Epithelial cell of esophagus (primary cell): ENCODE measurements around the gene PHF10.

Source experiments
- DNase-seq: peaks from one replicate; pipeline ENCODE4 v3.0.0; 2010; ENCODE audit warnings: low read depth
- H3K4me3 ChIP-seq: 2 replicates; pipeline ENCODE4 v1.5.1; 2011; ENCODE audit warnings: mild to moderate bottlenecking, low read length, control low read depth
- TF ChIP-seq, protein P1 (sequence below): IDR thresholded peaks from 2 replicates; pipeline ENCODE4 v1.5.1; 2011; ENCODE audit warnings: low read depth, mild to moderate bottlenecking, low read length, control low read depth, inconsistent platforms; ENCODE audit not compliant: insufficient read depth; ENCODE audit errors: missing control alignments

PHF10 gene

DNA sequence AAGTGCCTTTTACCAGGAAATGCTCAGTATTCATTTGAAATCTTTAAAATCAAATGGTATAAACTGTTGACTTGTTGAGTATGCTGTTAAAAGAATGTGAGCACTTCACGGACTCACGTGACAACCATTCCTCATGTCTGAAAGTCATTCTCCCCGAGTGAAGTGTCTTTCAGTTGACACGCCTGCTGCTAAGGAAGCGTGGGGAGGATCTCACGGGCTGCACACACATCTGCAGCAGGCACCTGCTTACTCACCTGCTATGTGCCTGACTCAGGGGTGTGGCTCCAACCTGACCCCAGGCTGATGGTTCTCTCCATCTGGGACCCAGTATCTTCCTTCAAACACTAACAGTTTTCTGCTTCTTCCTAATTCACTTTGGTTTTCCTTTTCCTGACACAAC, 55.2 kb downstream of the PHF10 start:
- TF ChIP-seq, protein P1, sequence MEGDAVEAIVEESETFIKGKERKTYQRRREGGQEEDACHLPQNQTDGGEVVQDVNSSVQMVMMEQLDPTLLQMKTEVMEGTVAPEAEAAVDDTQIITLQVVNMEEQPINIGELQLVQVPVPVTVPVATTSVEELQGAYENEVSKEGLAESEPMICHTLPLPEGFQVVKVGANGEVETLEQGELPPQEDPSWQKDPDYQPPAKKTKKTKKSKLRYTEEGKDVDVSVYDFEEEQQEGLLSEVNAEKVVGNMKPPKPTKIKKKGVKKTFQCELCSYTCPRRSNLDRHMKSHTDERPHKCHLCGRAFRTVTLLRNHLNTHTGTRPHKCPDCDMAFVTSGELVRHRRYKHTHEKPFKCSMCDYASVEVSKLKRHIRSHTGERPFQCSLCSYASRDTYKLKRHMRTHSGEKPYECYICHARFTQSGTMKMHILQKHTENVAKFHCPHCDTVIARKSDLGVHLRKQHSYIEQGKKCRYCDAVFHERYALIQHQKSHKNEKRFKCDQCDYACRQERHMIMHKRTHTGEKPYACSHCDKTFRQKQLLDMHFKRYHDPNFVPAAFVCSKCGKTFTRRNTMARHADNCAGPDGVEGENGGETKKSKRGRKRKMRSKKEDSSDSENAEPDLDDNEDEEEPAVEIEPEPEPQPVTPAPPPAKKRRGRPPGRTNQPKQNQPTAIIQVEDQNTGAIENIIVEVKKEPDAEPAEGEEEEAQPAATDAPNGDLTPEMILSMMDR, result no peak
- DNase-seq, result peak; percentile 58
- no peak overlapping the region for H3K4me3 ChIP-seq

DNA sequence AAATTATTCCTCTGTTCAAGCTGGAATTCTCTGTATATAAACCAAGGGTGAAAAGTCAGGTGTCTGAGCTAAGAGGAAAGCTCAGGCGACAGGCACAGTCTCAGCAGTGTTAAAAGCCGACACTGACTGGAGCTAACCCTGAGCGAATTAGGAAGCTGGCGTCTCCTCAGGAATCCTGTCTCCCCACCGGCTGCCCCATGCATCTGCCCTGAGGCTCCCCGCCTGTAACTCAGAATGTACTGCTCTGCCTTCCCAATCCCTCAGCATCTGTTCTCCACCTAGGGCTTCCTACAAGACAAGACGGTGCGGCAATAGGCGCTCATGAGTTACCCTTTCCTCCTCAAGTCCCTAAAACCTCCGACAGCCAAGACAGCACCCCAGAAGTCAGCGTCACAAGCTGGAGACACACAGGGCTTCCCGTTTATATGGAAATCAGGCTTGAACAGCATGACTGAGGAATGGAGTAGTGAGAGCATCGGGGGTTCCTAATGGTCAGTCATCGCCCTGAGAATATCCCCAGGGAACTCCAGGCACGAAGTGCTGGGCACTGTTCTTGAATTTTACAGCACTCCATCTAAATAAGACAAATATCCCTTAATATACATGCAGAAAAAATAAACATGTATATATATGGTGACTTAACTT, 56.0 kb downstream of the PHF10 start:
- H3K4me3 ChIP-seq, result no peak overlapping the region
- DNase-seq, result no peak
- TF ChIP-seq, protein P1, result no peak

DNA sequence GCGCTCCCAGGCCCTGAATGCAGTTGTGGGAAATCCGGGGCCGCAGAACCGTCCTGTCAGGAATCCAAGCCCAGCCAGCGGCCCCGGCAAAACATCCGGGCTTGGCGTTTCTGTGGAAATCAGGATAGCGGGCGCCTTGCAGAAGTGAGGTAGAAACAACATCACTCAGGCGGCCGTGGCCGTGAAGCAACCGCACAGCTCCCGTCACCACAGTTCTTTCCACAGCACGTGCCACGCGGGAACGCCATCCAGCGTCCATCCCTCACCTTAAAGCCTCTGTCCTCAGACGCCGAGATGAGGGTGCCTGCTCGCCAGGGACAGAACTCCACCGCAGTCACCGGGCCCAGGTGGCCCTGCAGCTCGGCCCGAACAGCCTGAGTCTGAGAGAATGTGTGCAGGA, 56.6 kb downstream of the PHF10 start:
- H3K4me3 ChIP-seq, result no peak overlapping the region
- TF ChIP-seq, protein P1, result no peak
- no peak for DNase-seq

DNA sequence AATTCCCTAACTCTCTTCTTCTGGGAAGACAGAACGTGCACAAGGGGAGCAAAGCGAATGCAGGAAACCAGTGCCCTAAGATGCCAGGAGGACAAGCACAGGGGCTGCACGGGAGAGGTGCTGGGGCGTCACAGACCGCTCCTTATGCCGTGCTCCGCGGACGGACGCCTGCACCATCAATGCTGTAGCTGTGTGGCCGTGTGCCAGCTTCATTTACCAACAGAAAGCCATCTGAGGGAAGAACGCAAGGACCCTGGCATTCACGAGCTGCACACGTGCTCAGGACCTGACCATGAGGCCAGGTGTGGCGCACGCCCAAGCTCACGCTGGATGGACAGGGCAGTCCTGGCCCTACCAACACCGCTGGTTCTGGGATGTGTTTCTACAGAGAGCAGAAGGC, 57.9 kb downstream of the PHF10 start:
- TF ChIP-seq, protein P1, result no peak
- no peak overlapping the region for H3K4me3 ChIP-seq
- DNase-seq, result no peak

DNA sequence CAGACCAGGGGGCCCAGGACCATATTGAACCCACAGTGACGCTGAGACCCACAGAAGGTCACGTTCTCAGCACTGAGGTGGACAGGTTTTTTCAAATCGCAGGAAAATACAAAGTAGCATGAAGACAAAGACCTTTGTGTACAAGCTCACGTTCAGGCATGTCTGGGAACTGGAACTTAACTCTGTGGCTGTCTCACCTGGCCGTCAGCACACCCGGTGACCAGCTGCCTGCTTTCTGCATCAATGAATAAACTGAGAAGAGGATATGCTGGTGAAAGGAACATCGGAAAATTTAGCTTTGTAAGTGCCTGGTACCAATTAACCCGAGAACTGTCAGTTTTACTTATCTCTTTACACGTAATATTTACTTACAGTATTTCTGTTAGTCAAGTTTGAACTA, 59.0 kb downstream of the PHF10 start:
- DNase-seq, result peak; percentile 68
- TF ChIP-seq, protein P1, result no peak
- H3K4me3 ChIP-seq, result no peak overlapping the region

DNA sequence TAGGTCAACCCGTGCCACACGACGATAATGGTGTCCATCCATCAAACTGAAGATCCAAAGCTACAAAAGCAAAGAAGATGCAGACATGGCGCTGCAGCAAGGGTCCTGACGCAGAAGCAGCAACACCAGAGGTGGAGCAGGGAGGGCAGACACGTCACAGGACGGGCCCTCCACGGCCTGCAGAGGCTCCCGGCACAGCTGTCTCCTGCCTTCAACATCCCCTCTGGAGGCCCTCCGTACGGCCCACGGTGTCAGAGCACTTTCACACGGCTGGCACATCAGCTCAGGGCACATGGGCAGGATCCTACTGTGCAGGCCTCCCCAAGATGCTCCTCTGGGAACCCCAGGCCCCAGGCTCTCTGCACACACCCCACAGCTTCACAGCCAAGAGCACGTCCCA, 60.1 kb downstream of the PHF10 start:
- H3K4me3 ChIP-seq, result no peak overlapping the region
- TF ChIP-seq, protein P1, result no peak
- DNase-seq, result no peak

DNA sequence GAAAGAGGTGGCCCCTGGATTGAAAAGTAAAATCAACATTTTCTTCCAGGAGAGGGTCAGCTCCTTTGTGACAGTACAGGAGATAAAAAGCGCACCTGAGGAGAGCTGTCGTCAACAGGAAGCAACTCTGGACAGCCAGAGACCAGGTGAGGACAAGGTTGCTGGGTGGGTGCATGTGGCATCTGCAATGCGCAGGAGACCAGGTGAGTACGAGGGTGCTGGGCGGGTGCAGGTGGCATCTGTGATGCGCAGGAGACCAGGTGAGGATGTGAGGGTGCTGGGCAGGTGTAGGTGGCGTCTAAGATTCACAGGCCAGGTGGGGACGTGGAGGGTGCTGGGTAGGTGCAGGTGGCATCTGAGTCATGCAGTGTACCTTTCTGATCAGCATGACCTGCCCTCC, 60.8 kb downstream of the PHF10 start:
- H3K4me3 ChIP-seq, result no peak overlapping the region
- TF ChIP-seq, protein P1, result no peak
- no peak for DNase-seq
